NB4 (cell line): ENCODE measurements around the gene GLIPR1L2.
A peak's percentile ranks its signal among the peaks of the same experiment; 100 is the strongest.

Experiments
- DNase-seq: peaks from one replicate; pipeline ENCODE4 v3.0.0; 2010; ENCODE audit warnings: low read depth
- H3K4me3 ChIP-seq: one replicate; pipeline ENCODE4 v1.5.1; 2011; ENCODE audit warnings: mild to moderate bottlenecking, low read depth, low read length, moderate library complexity
- CTCF ChIP-seq: IDR thresholded peaks from one replicate; pipeline ENCODE4 v1.5.1; 2012; ENCODE audit warnings: low read depth, low read length
- MYC ChIP-seq: IDR thresholded peaks from 2 replicates; pipeline ENCODE4 v1.6.1; 2011; ENCODE audit warnings: low read depth, low read length
- POLR2A ChIP-seq: IDR thresholded peaks from 2 replicates; pipeline ENCODE4 v1.6.1; 2011; ENCODE audit warnings: mild to moderate bottlenecking; ENCODE audit not compliant: insufficient read length; ENCODE audit errors: extremely low read depth
- TF ChIP-seq, protein P1 (sequence below): IDR thresholded peaks from 2 replicates; pipeline ENCODE4 v1.6.1; 2011; ENCODE audit warnings: low read depth, low read length

Gene GLIPR1L2

GRCh38 chr12:75481013-75481705, 90.3 kb downstream of the GLIPR1L2 start:
- TF ChIP-seq, protein P1, sequence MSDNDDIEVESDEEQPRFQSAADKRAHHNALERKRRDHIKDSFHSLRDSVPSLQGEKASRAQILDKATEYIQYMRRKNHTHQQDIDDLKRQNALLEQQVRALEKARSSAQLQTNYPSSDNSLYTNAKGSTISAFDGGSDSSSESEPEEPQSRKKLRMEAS, result no peak
- TF ChIP-seq CTCF (no peak), POLR2A (no peak), MYC (peak; percentile 28; the same call in 1 of the 2 replicates)
- DNase-seq, result peak; percentile 73

DNA sequence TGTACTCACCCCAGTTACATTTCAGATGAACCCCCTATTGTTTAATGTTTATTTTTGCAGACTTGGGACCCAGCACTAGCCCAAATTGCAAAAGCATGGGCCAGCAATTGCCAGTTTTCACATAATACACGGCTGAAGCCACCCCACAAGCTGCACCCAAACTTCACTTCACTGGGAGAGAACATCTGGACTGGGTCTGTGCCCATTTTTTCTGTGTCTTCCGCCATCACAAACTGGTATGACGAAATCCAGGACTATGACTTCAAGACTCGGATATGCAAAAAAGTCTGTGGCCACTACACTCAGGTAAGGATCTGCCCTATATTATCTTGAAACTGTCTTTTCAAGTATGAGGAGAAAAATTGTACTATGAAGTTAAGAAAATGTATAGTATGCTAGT, 90.9 kb downstream of the GLIPR1L2 start:
- H3K4me3 ChIP-seq, result peak overlapping the region; percentile 75
- TF ChIP-seq, protein P1, result no peak
- TF ChIP-seq CTCF (no peak), POLR2A (no peak), MYC (no peak)
- DNase-seq, result peak; percentile 72

More at GRCh38 chr12:75481013-75481705, 90.3 kb downstream of the GLIPR1L2 start:
- peak overlapping the region; percentile 75 for H3K4me3 ChIP-seq
